Raji (cell line): Measurements from ENCODE around the gene COX15.
A peak's percentile ranks its signal among the peaks of the same experiment; 100 is the strongest.

Experiments
- POLR2A ChIP-seq: IDR thresholded peaks from 2 replicates; pipeline ENCODE4 v1.6.1; 2011; ENCODE audit warnings: low read depth, low read length, control low read depth; ENCODE audit not compliant: insufficient read depth

Gene COX15

GRCh38 chr10:99732033-99732842, at the start of gene COX15, which contains the start of gene CUTC:
COX15 (minus strand) TSS chr10:99732127; CDS start chr10:99732049, 78 bp downstream.
CUTC (plus strand) TSS chr10:99732234; CDS start chr10:99732349, 115 bp downstream.
- peak; percentile 90 for TF ChIP-seq POLR2A

DNA sequence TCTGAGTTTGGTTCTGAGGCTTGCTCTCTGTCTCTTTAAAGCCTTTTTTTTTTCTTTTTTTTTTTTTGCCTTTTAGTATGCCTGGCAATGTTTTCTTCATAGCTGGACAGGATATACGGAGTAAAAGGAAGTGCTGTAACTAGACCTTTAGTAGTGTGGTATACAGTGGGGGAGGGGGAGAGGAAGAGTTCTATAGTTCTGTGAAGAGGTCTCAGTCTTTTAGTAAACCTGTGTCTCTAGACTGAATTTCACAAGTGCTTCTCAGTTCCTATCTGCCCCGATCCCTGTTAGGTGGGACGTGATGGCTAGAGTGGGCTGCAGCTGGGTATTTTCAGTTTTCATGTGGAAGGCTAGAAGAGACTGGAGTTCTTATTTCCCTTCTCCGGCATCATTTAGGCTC, 47.4 kb upstream of the COX15 start:
- TF ChIP-seq POLR2A, result no peak

GRCh38 chr10:99777918-99778714, 46.2 kb upstream of the COX15 start:
- no peak for TF ChIP-seq POLR2A

- no peak for TF ChIP-seq POLR2A
Observed at GRCh38 chr10:99775850-99776249, 43.9 kb upstream of the COX15 start.

DNA sequence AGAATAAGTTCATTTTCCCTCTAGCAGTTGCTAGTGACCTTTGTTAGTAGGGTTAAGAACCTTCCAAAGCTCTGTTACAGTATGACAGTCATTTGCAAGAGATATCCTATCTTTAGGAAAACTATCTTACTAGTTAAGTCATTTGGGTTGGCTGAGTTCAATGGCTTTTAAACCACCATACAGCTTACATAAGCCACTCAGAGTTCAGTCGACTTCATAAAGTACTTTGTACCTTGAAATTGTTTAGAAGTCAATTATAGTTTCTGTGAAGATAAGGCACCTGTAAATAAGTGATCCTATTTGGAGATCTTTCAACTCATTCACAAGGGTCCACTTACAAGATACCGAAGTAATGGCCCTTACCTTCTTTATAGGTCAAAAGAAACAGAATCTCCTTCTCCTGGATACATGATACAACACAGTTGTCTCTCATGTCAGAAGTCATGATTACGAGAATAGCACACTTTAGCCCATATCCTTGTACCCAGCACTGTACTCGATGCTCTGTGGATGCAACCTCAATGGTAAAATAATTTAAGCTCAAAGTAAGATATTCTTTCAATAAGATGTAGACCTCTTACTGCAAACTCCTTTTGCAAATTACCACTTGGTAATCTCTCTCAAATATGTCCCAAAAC, 38.6 kb upstream of the COX15 start:
- TF ChIP-seq POLR2A, result no peak

DNA sequence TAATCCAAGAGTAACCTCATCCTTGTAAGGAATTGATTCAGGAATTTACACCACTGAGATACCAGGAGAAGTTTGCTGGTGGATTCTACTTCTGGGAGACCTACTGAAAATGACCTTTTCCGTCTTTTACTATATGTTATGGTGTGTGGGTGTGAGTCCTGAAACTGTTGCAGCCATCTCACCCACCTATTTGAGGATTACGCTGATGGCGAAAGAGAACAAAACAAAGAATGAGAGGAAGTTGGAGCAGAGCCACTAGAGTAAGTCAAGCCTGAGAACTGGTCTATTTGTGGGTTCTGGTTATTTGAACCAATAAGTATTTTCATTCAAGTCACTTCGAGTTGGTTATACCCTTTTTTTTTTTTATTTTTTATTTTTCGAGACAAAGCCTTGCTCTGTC, 37.8 kb upstream of the COX15 start:
- TF ChIP-seq POLR2A, result no peak

DNA sequence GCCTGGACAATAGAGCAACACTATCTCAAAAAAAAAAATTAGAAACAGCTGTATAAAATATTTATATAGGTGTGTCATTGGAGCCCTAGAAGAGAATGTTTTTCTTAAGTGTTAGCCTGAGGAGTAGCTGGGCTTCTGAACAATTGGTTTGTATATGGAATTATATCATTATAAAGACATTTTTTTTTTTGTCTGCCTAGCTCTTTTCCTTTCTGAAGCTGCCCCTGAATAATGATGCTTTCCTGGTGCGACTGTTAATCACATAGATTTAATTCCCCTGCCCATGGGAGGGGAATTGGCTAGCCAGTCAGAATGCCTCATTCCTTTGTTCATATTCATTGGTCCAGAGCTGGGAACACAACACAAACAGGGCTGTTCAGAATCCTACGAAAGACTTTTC, 36.6 kb upstream of the COX15 start:
- TF ChIP-seq POLR2A, result no peak

GRCh38 chr10:99767901-99768300, 36.0 kb upstream of the COX15 start:
- no peak for TF ChIP-seq POLR2A

- no peak for TF ChIP-seq POLR2A
Observed at GRCh38 chr10:99766302-99766681, 34.4 kb upstream of the COX15 start.

DNA sequence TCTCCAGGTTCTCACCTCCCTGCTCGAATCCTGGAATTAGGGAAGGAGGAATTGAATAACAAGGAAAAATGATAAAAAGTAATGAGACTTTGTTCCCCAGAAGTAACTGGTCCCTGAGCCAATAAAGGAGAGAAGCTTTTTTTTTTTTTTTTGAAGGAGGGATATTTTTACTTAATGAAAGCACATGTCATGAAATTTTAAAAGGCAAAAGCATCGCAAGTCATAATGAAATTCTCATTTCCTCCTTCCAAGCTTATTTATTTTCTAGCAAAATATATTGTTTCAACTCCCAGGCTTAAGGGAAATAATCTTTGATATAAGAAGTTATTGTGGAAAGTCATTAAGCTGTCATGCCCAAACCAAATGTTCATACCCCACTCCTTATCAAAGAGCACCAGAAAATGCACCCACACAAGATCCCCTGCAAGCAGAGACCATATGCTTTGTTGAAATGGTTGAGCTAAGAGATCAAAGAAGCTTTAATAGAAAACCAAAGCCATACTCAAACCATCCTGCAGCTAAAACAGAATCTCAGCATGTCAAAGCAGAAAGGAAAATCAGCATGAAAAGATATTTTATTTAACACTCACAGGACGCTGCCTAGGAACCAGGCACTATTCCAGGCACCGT, 33.9 kb upstream of the COX15 start:
- TF ChIP-seq POLR2A, result no peak

- no peak for TF ChIP-seq POLR2A
Observed at GRCh38 chr10:99761365-99761764, 29.4 kb upstream of the COX15 start.

DNA sequence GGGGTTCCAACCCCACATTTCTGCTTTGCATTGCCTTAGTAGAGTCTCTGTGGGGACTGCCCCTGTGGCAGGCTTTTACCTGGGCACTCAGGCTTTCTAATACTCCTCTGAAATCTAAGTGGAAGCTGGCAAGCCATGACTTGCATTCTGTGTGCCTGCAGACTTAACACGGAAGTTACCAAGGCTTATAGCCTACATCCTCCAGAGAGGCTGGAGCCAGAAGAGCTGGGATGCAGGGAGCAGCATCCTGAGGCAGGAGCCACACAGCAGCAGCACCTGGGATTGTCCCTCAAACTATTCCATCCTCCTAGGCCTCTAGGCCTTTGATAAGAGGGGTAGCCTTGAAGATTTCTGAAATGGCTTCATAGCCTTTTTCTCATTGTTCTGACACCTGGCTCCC, 28.4 kb upstream of the COX15 start:
- no peak for TF ChIP-seq POLR2A

GRCh38 chr10:99758211-99758891, 26.4 kb upstream of the COX15 start:
- TF ChIP-seq POLR2A, result no peak

GRCh38 chr10:99756159-99756558, 24.2 kb upstream of the COX15 start:
- TF ChIP-seq POLR2A, result no peak

DNA sequence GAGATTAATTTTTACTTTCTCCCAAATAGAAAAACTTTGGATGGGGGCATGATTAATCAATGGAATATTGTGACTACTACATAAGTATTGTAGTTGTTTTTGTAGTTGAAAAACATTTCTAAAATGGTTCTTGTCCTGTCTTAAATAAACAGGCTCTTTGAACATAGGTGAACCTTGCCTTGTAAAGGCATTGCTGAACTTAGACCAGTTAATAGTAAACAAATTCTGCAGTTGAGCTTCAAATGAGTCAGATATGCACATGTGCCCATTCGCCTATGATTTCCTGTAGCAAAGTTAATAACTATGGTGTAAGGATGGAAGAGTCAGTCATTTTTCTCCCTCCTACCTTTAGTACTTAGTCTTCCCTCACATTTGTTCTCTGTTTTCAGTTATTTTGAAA, 22.7 kb upstream of the COX15 start:
- no peak for TF ChIP-seq POLR2A
